RWPE2 (cell line): ENCODE measurements around the gene SERPINE2.

Experiments used
- ATAC-seq: fragments of 200-7000 bp; cut with Tn5 transposase; 3 replicates; pipeline ENCODE4 v1.9.1; 2021; ENCODE audit warnings: low read depth
- DNase-seq: peaks from one replicate; pipeline ENCODE4 v3.0.0-alpha.2; 2020; ENCODE audit warnings: low spot score
- H3K27ac ChIP-seq: fragments of 450-650 bp; 2 replicates; pipeline ENCODE4 v1.5.1; 2017; ENCODE audit warnings: mild to moderate bottlenecking; ENCODE audit not compliant: poor library complexity, severe bottlenecking
- H3K27me3 ChIP-seq: fragments of 250-450 bp; sonication (Bioruptor Pico); 2 replicates; pipeline ENCODE4 v1.5.1; 2021; ENCODE audit warnings: mild to moderate bottlenecking, moderate library complexity; ENCODE audit not compliant: insufficient read depth, poor library complexity, severe bottlenecking
- H3K36me3 ChIP-seq: fragments of 250-450 bp; sonication (Bioruptor Pico); 2 replicates; pipeline ENCODE4 v1.5.1; 2020; ENCODE audit warnings: low read depth, mild to moderate bottlenecking, moderate library complexity
- H3K4me1 ChIP-seq: fragments of 250-450 bp; sonication (Bioruptor Pico); 2 replicates; pipeline ENCODE4 v1.5.1; 2021; ENCODE audit warnings: mild to moderate bottlenecking, moderate library complexity; ENCODE audit not compliant: insufficient read depth, poor library complexity, severe bottlenecking
- H3K4me3 ChIP-seq: fragments of 250-450 bp; sonication (Bioruptor Pico); 2 replicates; pipeline ENCODE4 v1.5.1; 2021; ENCODE audit warnings: mild to moderate bottlenecking, moderate library complexity; ENCODE audit not compliant: severe bottlenecking
- H3K9me3 ChIP-seq: fragments of 250-450 bp; sonication (Bioruptor Pico); 2 replicates; pipeline ENCODE4 v1.5.1; 2021; ENCODE audit warnings: mild to moderate bottlenecking, moderate library complexity; ENCODE audit not compliant: severe bottlenecking
- CTCF ChIP-seq: fragments of 450-650 bp; IDR thresholded peaks from one replicate; pipeline ENCODE4 v1.5.1; 2017; ENCODE audit warnings: mild to moderate bottlenecking, moderate library complexity; ENCODE audit not compliant: poor library complexity, severe bottlenecking

The SERPINE2 gene, protein sequence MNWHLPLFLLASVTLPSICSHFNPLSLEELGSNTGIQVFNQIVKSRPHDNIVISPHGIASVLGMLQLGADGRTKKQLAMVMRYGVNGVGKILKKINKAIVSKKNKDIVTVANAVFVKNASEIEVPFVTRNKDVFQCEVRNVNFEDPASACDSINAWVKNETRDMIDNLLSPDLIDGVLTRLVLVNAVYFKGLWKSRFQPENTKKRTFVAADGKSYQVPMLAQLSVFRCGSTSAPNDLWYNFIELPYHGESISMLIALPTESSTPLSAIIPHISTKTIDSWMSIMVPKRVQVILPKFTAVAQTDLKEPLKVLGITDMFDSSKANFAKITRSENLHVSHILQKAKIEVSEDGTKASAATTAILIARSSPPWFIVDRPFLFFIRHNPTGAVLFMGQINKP

DNA sequence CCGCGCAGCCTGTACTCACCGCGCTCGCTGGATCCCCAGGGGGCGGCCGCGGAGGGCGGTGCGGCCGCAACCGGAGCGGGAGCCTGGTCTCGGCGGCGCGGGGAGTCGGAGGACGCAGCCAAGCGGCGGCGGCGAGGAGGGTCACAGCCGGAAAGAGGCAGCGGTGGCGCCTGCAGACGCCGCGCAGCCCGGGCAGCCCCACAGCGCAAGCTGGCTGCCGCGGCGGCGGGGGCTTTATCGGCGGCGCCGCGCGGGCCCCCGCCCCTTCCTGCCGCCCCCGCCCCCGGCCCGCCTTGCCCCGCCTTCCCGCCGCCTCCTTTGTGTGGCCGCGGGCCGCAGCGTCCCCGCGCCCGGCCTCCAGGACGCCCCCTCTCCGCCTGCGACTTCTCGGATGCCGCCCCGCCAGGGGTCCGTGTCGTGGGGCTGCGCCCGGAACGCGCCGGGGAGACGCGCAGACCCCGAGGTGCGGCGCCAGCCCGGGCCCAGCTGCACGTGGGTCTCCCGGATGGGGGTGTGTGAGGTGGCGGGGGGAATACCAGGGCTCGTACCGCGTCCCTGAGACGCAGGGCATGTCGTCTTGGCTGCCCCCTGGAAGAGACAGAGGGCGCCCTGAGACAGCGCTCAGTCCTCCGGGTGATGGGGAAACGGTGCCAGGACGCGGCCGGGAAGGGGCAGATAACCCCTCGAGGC lies at the start of gene SERPINE2:
Gene SERPINE2, minus strand, starts transcription at position 207 of the 690 bp plus-strand sequence. CDS start 37,386 bp downstream, outside the sequence.
- Histone ChIP-seq H3K27ac (peak within 1 kb of the TSS; percentile 47), H3K27me3 (no peaks in the 10 kb centered on the region), H3K4me1 (peaks cover 7% of the 10 kb centered on the region), H3K4me3 (peak within 1 kb of the TSS; percentile 98), H3K36me3 (peaks cover 17% of the 10 kb centered on the region), H3K9me3 (no peaks in the 10 kb centered on the region)
- peak; percentile 68 for ATAC-seq
- DNase-seq = peak; percentile 67
- TF ChIP-seq CTCF = peak; percentile 84

DNA sequence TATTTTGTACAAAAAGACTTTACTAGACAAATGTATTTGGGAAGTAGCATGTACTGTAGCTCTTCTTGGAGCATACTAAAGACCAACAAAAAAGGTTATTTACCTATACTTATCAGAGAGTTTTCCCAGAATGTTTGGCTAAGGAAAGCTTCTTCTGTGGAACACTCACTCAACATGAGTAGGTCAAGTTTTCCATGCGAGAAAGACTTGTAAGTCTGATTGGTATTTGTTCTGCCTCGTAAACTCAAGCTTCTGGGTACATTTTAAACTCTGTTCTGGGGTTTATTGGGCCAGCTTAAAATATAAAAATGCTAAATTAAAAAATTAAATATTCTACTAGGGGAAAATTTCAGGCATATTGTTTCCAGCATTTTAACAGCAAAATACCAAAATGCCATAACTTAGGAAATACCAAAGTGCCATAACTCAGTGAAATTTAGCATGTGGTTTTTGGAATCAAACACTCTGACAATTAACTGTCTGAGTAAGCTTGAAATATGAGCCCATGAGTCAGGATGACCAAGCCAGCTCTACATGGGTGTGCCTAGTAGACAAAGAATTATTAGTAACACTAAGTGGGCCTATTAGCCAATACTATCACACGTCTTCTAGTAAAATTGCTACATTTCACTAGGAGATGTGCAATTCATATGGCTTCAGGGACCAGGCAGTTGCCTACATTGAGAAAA lies 47.3 kb upstream of the SERPINE2 start:
- H3K4me3 ChIP-seq = no peak overlapping the region
- ATAC-seq (peak; percentile 97), DNase-seq (peak; percentile 73)
- no peak for TF ChIP-seq CTCF
- no peaks in the 10 kb centered on the region for H3K27me3 ChIP-seq
- H3K36me3 ChIP-seq = no peaks in the 10 kb centered on the region
- peaks cover 29% of the 10 kb centered on the region for H3K4me1 ChIP-seq
- H3K9me3 ChIP-seq = no peaks in the 10 kb centered on the region
- peak overlapping the region; percentile 99 for H3K27ac ChIP-seq

DNA sequence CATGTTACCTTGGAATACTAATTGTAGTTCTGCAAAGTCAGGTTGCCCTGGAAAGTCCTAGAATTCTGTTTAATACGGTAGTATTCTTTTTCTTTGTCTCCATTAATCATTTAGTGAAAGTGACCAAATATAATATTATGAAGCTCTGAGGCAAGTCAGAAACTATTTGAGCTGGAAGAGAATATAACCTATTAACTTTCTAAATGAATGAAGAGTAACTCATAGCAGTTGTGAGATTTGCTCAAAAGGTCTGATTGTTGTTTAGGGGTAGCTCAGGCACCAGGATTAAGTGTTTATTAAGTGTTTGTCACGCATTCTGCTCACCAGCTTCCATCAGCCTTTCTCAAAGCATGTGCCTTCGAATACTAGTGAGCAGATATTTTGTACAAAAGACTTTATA lies 46.7 kb upstream of the SERPINE2 start:
- no peak overlapping the region for H3K4me3 ChIP-seq
- H3K27me3 ChIP-seq = no peaks in the 10 kb centered on the region
- TF ChIP-seq CTCF = no peak
- H3K27ac ChIP-seq = peak overlapping the region; percentile 99
- H3K36me3 ChIP-seq = no peaks in the 10 kb centered on the region
- no peak for ATAC-seq
- H3K9me3 ChIP-seq = no peaks in the 10 kb centered on the region
- DNase-seq = no peak
- H3K4me1 ChIP-seq = peaks cover 29% of the 10 kb centered on the region

DNA sequence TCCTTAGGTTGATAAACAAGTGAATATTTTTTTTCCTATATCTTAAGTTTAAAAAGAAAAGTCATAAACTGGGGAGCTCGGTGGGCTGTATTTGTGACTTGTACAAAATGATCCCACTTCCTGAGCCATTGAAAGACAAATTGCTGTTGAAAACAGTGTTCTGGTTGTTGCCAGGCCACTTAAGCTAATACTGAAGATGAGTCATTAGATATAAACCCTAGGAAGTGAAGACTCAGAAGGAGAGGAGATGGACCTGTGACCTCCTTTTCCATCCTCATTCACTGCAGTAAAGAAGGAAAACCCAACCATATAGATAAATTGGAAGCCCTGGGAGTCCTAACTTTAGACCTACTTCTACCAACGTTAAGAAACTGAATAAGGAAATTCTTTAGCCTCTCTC lies 46.2 kb upstream of the SERPINE2 start:
- H3K27me3 ChIP-seq = no peaks in the 10 kb centered on the region
- no peak overlapping the region for H3K4me3 ChIP-seq
- peaks cover 29% of the 10 kb centered on the region for H3K4me1 ChIP-seq
- no peaks in the 10 kb centered on the region for H3K9me3 ChIP-seq
- TF ChIP-seq CTCF = no peak
- H3K27ac ChIP-seq = peak overlapping the region; percentile 99
- peak; percentile 72 for ATAC-seq
- no peak for DNase-seq
- H3K36me3 ChIP-seq = no peaks in the 10 kb centered on the region
